Measurements from ENCODE around the gene CXCL17.

DNA sequence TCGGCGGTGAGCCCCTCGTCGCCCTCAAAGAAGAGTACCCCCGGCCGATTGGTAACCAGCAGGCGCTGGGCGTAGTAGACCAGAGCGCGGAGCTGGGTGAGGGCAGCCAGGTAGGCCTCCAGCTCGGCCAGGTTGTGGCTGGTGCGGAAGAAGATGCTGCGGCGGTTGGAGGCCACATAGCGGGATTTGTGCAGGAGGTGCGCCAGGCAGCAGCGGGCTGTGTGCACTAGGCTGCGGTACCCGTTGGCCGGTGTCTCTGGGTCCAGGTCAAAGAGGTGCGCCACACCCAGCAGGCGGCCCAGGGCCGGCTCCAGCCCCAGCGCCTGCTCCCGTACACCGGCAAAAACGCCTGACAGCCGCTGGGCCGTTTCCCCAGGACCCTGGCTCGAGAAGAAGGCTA, 32.4 kb downstream of the CXCL17 start:
- no peak for TF ChIP-seq POLR2A (IDR thresholded peaks at IDR 0.05)
- TF ChIP-seq, protein P1, sequence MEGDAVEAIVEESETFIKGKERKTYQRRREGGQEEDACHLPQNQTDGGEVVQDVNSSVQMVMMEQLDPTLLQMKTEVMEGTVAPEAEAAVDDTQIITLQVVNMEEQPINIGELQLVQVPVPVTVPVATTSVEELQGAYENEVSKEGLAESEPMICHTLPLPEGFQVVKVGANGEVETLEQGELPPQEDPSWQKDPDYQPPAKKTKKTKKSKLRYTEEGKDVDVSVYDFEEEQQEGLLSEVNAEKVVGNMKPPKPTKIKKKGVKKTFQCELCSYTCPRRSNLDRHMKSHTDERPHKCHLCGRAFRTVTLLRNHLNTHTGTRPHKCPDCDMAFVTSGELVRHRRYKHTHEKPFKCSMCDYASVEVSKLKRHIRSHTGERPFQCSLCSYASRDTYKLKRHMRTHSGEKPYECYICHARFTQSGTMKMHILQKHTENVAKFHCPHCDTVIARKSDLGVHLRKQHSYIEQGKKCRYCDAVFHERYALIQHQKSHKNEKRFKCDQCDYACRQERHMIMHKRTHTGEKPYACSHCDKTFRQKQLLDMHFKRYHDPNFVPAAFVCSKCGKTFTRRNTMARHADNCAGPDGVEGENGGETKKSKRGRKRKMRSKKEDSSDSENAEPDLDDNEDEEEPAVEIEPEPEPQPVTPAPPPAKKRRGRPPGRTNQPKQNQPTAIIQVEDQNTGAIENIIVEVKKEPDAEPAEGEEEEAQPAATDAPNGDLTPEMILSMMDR (IDR thresholded peaks at IDR 0.05) = no peak

Data from uterus (tissue), 2 donors.